NT2/D1 (cell line): ENCODE data around the gene NLGN1.

Source experiments
- SUZ12 ChIP-seq: IDR thresholded peaks from 2 replicates; pipeline ENCODE4 v1.6.1; 2011; ENCODE audit not compliant: insufficient read length, insufficient read depth; ENCODE audit errors: extremely low read depth
- YY1 ChIP-seq: IDR thresholded peaks from 2 replicates; pipeline ENCODE4 v1.6.1; 2011; ENCODE audit not compliant: insufficient read length, insufficient read depth
- ZNF274 ChIP-seq: IDR thresholded peaks from 2 replicates; pipeline ENCODE4 v1.6.1; 2011; ENCODE audit warnings: mild to moderate bottlenecking, low read depth, low read length

GRCh38 chr3:174242311-174243041 is 844.9 kb downstream of the NLGN1 start:
- no peak for TF ChIP-seq YY1
- TF ChIP-seq SUZ12: no peak
- TF ChIP-seq ZNF274: no peak
